ENCODE data around the gene NCOA5. TPM values are rescaled to one million over a fixed set of nuclear protein-coding genes. Genes with fewer than 3 reads are reported as not detected.
"Not testable (repeated sequence)": the region's sequence is repeated elsewhere in the genome, so short reads cannot be mapped to it uniquely, and the experiment has no call there.

NCOA5 gene
- total RNA-seq, 1 donor from 2014 or later = 34.3 TPM

- DNase-seq (ENCODE audit: extremely low read depth, low read depth, low spot score) = no peak
Observed at GRCh38 chr20:46121184-46121930, 31.6 kb upstream of the NCOA5 start.

DNA sequence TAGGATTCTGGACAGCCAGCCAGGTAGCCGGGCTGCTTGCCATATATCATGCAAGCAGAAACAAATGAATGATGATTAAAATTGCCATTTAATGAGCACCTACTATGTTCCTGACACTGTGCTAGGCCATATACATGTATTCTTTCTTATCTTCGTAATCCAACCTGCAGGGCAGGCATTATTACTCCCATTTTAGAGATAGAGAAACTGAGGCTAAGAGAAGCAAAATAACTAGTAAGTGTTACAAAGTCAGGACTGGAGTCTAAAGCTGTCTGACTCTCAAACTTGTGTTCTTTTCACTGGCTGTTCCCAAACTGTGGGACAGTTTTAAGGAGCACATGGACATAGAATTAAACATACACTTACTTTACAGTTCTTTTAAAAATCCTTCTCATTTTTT, 30.4 kb upstream of the NCOA5 start:
- no peak for DNase-seq (ENCODE audit: extremely low read depth, low read depth, low spot score)

DNA sequence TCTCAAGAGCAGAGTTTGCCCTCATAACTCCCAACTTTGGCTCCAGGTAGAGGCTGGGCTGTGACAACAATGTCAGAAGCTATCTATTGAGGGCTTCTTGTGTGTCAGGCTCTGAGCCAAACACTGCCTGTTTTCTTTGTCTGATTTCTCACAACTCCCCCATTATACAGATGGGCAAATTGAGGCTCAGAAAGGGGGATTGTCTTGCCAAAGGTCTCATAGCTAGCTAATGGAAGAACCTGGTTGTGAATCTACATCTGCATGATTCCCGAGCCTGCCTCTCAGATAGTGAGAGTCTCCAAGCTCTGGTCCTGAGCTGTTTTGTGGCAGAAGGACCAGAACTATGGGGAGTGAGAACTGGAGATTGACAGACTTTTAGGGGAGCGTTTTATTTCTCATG, 29.8 kb upstream of the NCOA5 start:
- DNase-seq (ENCODE audit: extremely low read depth, low read depth, low spot score) = no peak

GRCh38 chr20:46119028-46119546, 29.3 kb upstream of the NCOA5 start:
- no peak for DNase-seq (ENCODE audit: extremely low read depth, low read depth, low spot score)

DNA sequence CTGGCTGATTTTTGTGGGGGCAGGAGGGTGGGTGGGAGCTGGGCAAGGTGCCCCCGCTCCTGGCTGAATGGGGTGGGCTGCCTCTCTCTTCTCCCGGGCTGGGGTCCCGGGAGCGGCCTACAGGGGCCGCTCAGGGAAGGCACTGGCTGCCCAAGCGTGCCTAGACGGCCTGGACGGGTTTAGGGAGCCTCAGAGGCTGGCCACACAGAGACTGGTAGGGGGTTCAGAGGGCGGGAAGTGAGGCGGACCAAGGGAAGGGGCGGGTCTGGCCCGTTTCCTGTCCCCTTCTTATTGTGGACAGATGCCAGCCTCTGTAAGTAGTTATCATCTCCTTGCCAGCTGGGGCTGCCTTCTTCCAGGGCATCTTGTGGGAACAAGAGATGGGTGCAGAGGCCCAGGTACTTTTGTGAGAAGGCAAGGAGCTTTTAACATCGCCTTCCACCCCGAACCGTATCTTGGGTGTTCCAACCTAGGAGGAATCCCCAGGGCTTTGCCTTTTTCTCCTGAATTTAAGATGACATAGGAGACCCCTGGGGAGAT, 28.8 kb upstream of the NCOA5 start:
- DNase-seq (ENCODE audit: extremely low read depth, low read depth, low spot score) = no peak

DNA sequence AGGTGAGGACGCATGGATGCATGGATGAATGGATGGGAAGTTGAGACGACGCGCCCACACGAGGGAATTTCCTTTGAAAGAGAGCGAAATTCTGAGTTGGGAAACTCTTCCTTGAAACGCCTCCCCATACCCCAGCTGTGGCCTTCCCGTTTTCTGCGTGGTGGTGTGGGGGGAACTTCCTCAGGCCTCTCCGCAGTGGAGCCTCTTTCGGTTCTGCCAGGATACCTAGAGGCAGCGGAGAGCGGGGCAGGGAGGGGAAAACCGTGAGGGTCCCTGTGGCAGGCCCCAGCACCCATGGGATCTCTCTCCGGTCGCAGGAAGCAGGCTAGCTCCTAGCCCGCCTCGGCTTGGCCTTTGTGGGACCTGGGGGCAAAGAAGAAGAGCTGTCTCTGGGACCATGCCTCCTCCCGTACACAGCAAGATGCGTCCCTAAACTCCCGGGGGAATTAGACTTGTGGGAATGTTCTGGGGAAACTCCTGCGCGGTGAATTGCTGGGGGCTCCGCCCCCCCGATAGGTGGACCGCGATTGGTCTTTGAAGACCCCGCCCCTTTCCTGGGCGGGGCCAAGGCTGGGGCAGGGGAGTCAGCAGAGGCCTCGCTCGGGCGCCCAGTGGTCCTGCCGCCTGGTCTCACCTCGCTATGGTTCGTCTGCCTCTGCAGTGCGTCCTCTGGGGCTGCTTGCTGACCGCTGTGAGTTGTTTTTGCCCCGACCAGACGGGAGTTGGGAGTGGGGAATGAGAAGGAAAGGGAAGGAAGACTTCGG, 28.1 kb upstream of the NCOA5 start, which contains the start of gene CD40:
TSS of gene CD40 (plus strand) at position 611 of the 764 bp plus-strand sequence. CDS start at position 641, 30 bp downstream.
- DNase-seq (ENCODE audit: extremely low read depth, low read depth, low spot score) = peak; percentile 25

DNA sequence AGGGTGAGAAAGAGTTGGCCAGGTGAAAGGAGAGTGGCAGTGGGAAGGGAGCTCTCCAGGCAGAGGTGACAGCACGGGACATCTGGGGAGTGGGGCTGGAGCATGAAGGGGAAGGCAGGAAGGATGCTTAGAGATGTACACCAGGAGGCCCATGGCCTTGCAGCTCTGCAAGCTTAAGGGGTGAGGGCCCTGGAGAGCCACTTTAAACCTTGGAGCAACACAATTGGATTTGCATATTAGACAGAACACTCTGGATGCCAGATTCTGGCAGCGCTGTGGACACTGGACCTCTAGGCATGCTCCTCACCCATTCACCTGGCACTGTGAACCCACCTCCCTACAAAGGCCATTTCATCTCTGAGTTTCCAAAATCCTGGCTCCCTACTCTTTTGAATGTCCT, 24.7 kb upstream of the NCOA5 start:
- DNase-seq (ENCODE audit: extremely low read depth, low read depth, low spot score) = no peak

DNA sequence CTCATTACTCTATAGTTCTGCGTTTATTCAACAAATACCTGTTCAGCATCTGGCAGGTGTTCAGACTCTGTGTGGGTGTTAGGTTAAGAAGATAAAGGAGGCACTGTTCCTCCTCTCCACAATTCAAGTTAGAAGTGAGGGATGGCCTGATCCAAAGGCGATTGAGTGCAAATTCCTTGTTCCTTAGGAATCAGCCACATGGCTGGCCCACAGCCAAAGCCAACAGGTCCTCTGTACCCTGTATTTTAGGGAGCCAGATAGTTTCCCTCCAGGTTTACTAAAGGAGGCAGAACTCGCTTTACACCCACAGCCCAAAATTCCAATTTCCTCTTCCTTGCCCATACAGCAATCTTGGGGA, 23.3 kb upstream of the NCOA5 start:
- DNase-seq (ENCODE audit: extremely low read depth, low read depth, low spot score) = no peak

- DNase-seq (ENCODE audit: extremely low read depth, low read depth, low spot score) = no peak
Observed at GRCh38 chr20:46112430-46113112, 22.8 kb upstream of the NCOA5 start.

GRCh38 chr20:46111836-46112212, 22.1 kb upstream of the NCOA5 start:
- no peak for DNase-seq (ENCODE audit: extremely low read depth, low read depth, low spot score)

GRCh38 chr20:46111028-46111835, 21.5 kb upstream of the NCOA5 start:
- DNase-seq (ENCODE audit: extremely low read depth, low read depth, low spot score) = no peak

DNA sequence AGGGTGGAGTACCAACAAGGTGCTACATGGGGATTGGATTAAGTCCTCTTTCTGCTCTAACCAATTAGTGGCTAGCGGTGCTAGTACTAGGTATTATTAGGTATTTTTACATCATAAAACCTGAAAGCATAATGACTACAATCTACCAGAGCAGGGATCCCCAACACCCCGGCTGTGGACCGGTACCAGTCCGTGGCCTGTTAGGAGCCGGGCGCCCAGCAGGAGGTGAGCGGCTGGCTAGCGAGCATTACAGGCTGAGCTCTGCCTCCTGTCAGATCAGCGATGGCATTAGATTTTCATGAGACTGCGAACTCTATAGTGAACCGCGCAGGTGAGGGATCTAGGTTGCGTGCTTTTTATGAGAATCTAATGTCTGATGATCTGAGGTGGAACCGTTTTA, 19.2 kb upstream of the NCOA5 start:
- DNase-seq (ENCODE audit: extremely low read depth, low read depth, low spot score) = no peak

- no peak for DNase-seq (ENCODE audit: extremely low read depth, low read depth, low spot score)
Observed at GRCh38 chr20:46108435-46108841, 18.7 kb upstream of the NCOA5 start.

DNA sequence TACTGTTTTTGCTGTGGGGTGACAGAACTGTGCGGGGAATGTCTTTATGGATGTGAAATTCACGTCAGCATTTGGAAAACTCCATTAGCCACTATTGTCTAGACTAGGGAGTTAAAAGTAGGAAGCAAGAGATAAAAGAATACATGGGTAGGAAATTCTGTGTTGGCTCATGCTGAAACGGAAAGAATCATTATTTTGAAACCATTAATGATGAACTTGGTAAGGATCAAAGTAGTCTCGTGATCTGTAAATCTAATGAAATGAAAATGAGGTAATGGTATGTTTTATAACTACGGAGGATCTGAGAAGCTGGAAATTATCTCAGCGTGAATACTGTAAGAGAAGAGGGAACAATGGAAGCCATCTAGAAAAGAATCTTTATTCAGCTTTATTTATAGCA, 17.3 kb upstream of the NCOA5 start:
- DNase-seq (ENCODE audit: extremely low read depth, low read depth, low spot score) = no peak

- DNase-seq (ENCODE audit: extremely low read depth, low read depth, low spot score) = no peak
Observed at GRCh38 chr20:46104262-46104661, 14.5 kb upstream of the NCOA5 start.

DNA sequence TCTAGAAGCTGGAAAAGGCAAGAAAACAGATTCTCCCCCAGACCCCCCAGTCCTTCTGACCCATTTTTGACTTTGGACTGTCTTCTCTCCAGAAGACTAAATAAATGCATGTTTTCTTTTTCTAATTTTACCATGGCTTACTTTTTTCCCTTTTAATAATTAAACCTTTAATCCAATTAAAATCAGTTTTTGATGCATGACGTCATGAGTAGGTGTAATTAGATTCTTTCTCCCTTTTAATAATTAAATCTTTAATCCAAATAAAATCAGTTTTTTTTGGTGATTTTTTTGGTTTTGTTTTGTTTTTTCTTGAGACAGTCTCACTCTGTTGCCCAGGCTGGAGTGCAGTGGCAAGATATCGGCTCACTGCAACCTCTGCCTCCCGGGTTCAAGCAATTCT, 13.2 kb upstream of the NCOA5 start:
- no peak for DNase-seq (ENCODE audit: extremely low read depth, low read depth, low spot score)

GRCh38 chr20:46101957-46102356, 12.2 kb upstream of the NCOA5 start:
- no peak for DNase-seq (ENCODE audit: extremely low read depth, low read depth, low spot score)

DNA sequence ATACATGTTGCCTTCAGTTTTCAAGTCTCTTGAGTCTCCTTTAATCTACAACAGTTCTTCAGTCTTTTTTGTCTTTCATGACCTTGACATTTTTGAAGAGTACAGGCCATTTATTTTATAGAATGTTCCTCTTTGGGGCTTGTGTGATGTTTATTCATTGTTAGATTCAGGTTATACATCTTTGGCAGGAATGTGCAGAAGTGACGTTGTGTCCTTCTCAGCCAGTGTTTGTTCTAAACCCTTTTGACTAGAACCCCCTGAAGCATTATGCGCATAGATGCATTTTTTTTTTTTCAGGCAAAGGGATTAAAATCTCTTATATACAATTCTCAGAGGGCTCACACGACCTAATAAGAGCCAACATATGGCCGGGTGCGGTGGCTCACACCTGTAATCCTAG, 11.2 kb upstream of the NCOA5 start:
- DNase-seq (ENCODE audit: extremely low read depth, low read depth, low spot score) = no peak

- not testable (repeated sequence) for DNase-seq (ENCODE audit: extremely low read depth, low read depth, low spot score)
Observed at GRCh38 chr20:46100444-46100843, 10.7 kb upstream of the NCOA5 start.

DNA sequence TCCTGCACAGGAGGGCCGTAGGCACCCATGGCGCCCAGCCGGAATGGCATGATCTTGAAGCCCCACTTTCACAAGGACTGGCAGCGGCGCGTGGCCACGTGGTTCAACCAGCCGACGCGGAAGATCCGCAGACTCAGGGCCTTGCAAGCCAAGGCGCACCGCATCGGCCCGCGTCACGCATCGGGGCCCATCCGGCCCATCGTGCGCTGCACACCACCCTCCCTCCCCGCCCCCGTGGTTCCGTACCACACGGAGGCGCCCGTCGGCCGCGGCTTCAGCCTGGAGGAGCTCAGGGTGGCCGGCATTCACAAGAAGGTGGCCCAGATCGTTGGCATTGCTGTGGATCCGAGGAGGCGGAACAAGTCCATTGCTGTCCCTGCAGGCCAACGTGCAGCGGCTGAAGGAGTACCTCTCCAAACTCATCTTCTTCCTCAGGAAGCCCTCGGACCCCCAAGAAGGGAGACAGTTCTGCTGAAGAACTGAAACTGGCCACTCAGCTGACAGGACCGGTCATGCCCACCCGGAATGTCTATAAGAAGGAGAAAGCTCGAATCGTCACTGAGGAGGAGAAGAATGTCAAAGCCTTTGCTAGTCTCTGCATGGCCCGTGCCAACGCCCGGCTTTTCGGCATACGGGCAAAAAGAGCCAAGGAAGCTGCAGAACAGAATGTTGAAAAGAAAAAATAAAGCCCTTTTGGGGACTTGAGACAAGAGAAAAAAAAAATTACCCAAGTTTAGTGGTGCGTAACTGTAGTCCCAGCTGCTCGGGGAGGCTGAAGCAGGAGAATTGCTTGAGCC, 9.9 kb upstream of the NCOA5 start:
- DNase-seq (ENCODE audit: extremely low read depth, low read depth, low spot score) = no peak

Data from glomerular endothelial cell (primary cell).